Naive thymus-derived CD8-positive, alpha-beta T cell (primary cell): ENCODE results near the gene LEFTY1. TPM values are rescaled to one million over a fixed set of nuclear protein-coding genes. Genes with fewer than 3 reads are reported as not detected.
"Not testable (repeated sequence)": the region's sequence is repeated elsewhere in the genome, so short reads cannot be mapped to it uniquely, and the experiment has no call there.

Source experiments
- ATAC-seq, 2 donors: fragments of 150-1000 bp; cut with Tn5 transposase in 1 of 2; sonication (Bioruptor Pico), chemical (Tn5 transposase) in 1 of 2; 1 replicate in 1 of 2; 2 replicates in 1 of 2; pipeline ENCODE4 v1.10.0; 2021; ENCODE audit warnings: mild to moderate bottlenecking in 2 of 2, moderate library complexity in 2 of 2
- POLR2A ChIA-PET: fragments of 350-600 bp; sonication (Branson Sonifier 250); formaldehyde crosslinking; loops from one replicate; lab custom pipeline; 2021; ENCODE audit warnings: antibody characterized with exemption; lab: Charles Lee
- DNase-seq, 10 donors: peaks; one replicate each; pipeline versions ENCODE4 v3.0.0 to v3.0.0-alpha.2; 2020 to 2022
- H3K27ac Mint-ChIP-seq, 10 donors: one replicate each; pipeline ENCODE4 v1.8.0; 2020 to 2022; ENCODE audit warnings: mild to moderate bottlenecking in 10 of 10, mixed read lengths in 10 of 10, moderate library complexity in 4 of 10, inconsistent platforms in 1 of 10
- H3K27me3 Mint-ChIP-seq, 5 donors: one replicate each; pipeline ENCODE4 v1.8.0; 2021 to 2022; ENCODE audit warnings: mixed read lengths in 5 of 5
- H3K36me3 Mint-ChIP-seq, 3 donors: one replicate each; pipeline ENCODE4 v1.8.0; 2020 to 2022; ENCODE audit warnings: mixed read lengths in 3 of 3, mild to moderate bottlenecking in 2 of 3, inconsistent platforms in 1 of 3
- H3K4me1 Mint-ChIP-seq, 4 donors: one replicate each; pipeline ENCODE4 v1.8.0; 2021 to 2022; ENCODE audit warnings: mixed read lengths in 4 of 4
- H3K4me3 Mint-ChIP-seq, 10 donors: one replicate each; pipeline ENCODE4 v1.8.0; 2020 to 2022; ENCODE audit warnings: mild to moderate bottlenecking in 10 of 10, mixed read lengths in 10 of 10, moderate library complexity in 6 of 10, inconsistent platforms in 1 of 10
- H3K9me3 Mint-ChIP-seq, 9 donors: one replicate each; pipeline ENCODE4 v1.8.0; 2020 to 2022; ENCODE audit warnings: mixed read lengths in 9 of 9, mild to moderate bottlenecking in 3 of 9, inconsistent platforms in 1 of 9, moderate library complexity in 1 of 9
- polyA plus RNA-seq, 3 donors: library from polyadenylated mRNA; unstranded; fragments of 300-500 nt; fragmentation: Illumina TruSeq; gene quantifications; one replicate each; pipeline ENCODE4 v1.2.3, GENCODE V29; 2021
- total RNA-seq, 8 experiments: library from RNA in 2 of 8; stranded (reverse) in 2 of 8; gene quantifications; one replicate each; pipeline ENCODE4 v1.2.3 and lab custom pipeline; 2021 to 2026

LEFTY1 gene
- total and polyA plus RNA-seq, 5 experiments from 2014 or later: 0.22 TPM; not detected in 4

- Mint-ChIP-seq H3K27ac (peak overlapping the region; percentile 94 to 100 (median 97)), H3K4me1 (peaks cover 28 to 65% (median 61%) of the 10 kb centered on the region in 4 donors), H3K27me3 (no peaks in the 10 kb centered on the region), H3K36me3 (no peaks in the 10 kb centered on the region), H3K9me3 (no peaks in the 10 kb centered on the region), H3K4me3 (peak overlapping the region; percentile 59 to 89 (median 82))
- DNase-seq: peak in 1 of 10 donors; percentile 24
- POLR2A ChIA-PET: interaction anchor here (1.3 to 15.1 kb wide), 17 partner anchors 7 to 470 kb away, joined by 3 to 526 read pairs (median 14); partner anchors contain the start of genes H3-3A, LEFTY1, PYCR2 and SDE2
- no peak for ATAC-seq
Measured at GRCh38 chr1:225896494-225896893, 7.5 kb upstream of the LEFTY1 start.

GRCh38 chr1:225892307-225892706, 3.4 kb upstream of the LEFTY1 start:
- no peaks in the 10 kb centered on the region for H3K36me3 Mint-ChIP-seq
- H3K27ac Mint-ChIP-seq: no peak overlapping the region
- H3K4me1 Mint-ChIP-seq: peaks cover 11 to 55% (median 39%) of the 10 kb centered on the region in 4 donors
- no peaks in the 10 kb centered on the region for H3K9me3 Mint-ChIP-seq
- H3K4me3 Mint-ChIP-seq: no peak overlapping the region
- H3K27me3 Mint-ChIP-seq: no peaks in the 10 kb centered on the region
- ATAC-seq (no peak), DNase-seq (no peak)
- POLR2A ChIA-PET: interaction anchor here (1.3 to 15.1 kb wide), 2 partner anchors 14 to 32 kb away, joined by 3 to 526 read pairs; partner anchors contain the start of genes PYCR2 and TMEM63A

GRCh38 chr1:225891229-225891972, 2.5 kb upstream of the LEFTY1 start:
- Mint-ChIP-seq H3K4me3 (peak overlapping the region in 1 of 10 donors; percentile 19), H3K36me3 (no peaks in the 10 kb centered on the region), H3K4me1 (peaks cover 5 to 52% (median 30%) of the 10 kb centered on the region in 4 donors), H3K9me3 (no peaks in the 10 kb centered on the region), H3K27me3 (no peaks in the 10 kb centered on the region), H3K27ac (peak overlapping the region in 4 of 10 donors; percentile 19 to 59 (median 23))
- ATAC-seq (no peak), DNase-seq (no peak)
- POLR2A ChIA-PET: interaction anchor here (0.6 to 15.1 kb wide), 4 partner anchors 13 to 284 kb away, joined by 3 to 526 read pairs (median 4); partner anchors contain the start of genes PYCR2 and TMEM63A

- peak overlapping the region in 6 of 10 donors; percentile 24 to 83 (median 58) for H3K27ac Mint-ChIP-seq
- no peaks in the 10 kb centered on the region for H3K36me3 Mint-ChIP-seq
- DNase-seq (no peak), ATAC-seq (no peak)
- H3K4me3 Mint-ChIP-seq: no peak overlapping the region
- no peaks in the 10 kb centered on the region for H3K9me3 Mint-ChIP-seq
- POLR2A ChIA-PET: interaction anchor here (0.6 to 15.1 kb wide), 8 partner anchors 8 to 283 kb away, joined by 3 to 526 read pairs (median 4); partner anchors contain the start of genes H3-3A, PYCR2 and TMEM63A
- peaks cover 5 to 45% (median 24%) of the 10 kb centered on the region in 4 donors for H3K4me1 Mint-ChIP-seq
- no peaks in the 10 kb centered on the region for H3K27me3 Mint-ChIP-seq
Measured at GRCh38 chr1:225890346-225891228, 1.6 kb upstream of the LEFTY1 start.

GRCh38 chr1:225889743-225890142, 797 bp upstream of the LEFTY1 start:
- H3K36me3 Mint-ChIP-seq: no peaks in the 10 kb centered on the region
- H3K27me3 Mint-ChIP-seq: no peaks in the 10 kb centered on the region
- H3K27ac Mint-ChIP-seq: peak overlapping the region in 7 of 10 donors; percentile 1 to 75 (median 36)
- DNase-seq: no peak
- H3K4me3 Mint-ChIP-seq: no peak overlapping the region
- peaks cover 5 to 43% (median 22%) of the 10 kb centered on the region in 4 donors for H3K4me1 Mint-ChIP-seq
- H3K9me3 Mint-ChIP-seq: no peaks in the 10 kb centered on the region
- POLR2A ChIA-PET: interaction anchor here (0.9 to 15.1 kb wide), 6 partner anchors 9 to 172 kb away, joined by 3 to 526 read pairs (median 5); partner anchors contain the start of genes H3-3A, SRP9 and TMEM63A
- ATAC-seq: no peak

GRCh38 chr1:225888289-225888897, 553 bp downstream of the LEFTY1 start:
- no peaks in the 10 kb centered on the region for H3K9me3 Mint-ChIP-seq
- no peaks in the 10 kb centered on the region for H3K27me3 Mint-ChIP-seq
- POLR2A ChIA-PET: interaction anchor here (0.6 to 15.1 kb wide), 6 partner anchors 10 to 460 kb away, joined by 3 to 526 read pairs (median 5); partner anchors contain the start of genes H3-3A and TMEM63A
- ATAC-seq (no peak), DNase-seq (no peak)
- H3K4me3 Mint-ChIP-seq: peak overlapping the region in 1 of 10 donors; percentile 3
- peak overlapping the region in 3 of 10 donors; percentile 5 to 68 (median 29) for H3K27ac Mint-ChIP-seq
- no peaks in the 10 kb centered on the region for H3K36me3 Mint-ChIP-seq
- H3K4me1 Mint-ChIP-seq: peaks cover 10 to 38% (median 18%) of the 10 kb centered on the region in 4 donors

GRCh38 chr1:225887554-225888288, 1.2 kb downstream of the LEFTY1 start:
- H3K27ac Mint-ChIP-seq: peak overlapping the region in 3 of 10 donors; percentile 5 to 68 (median 29)
- POLR2A ChIA-PET: interaction anchor here (2.4 to 19.1 kb wide), 3 partner anchors 8 to 11 kb away, joined by 26 to 526 read pairs (median 526); partner anchors contain the start of genes LEFTY1 and TMEM63A
- H3K9me3 Mint-ChIP-seq: not testable (repeated sequence)

GRCh38 chr1:225887030-225887314, 2.0 kb downstream of the LEFTY1 start:
- no peaks in the 10 kb centered on the region for H3K36me3 Mint-ChIP-seq
- no peak overlapping the region for H3K4me3 Mint-ChIP-seq
- H3K4me1 Mint-ChIP-seq: peaks cover 10 to 42% (median 21%) of the 10 kb centered on the region in 4 donors
- DNase-seq (no peak), ATAC-seq (no peak)
- H3K27ac Mint-ChIP-seq: peak overlapping the region in 1 of 10 donors; percentile 34
- no peaks in the 10 kb centered on the region for H3K9me3 Mint-ChIP-seq
- no peaks in the 10 kb centered on the region for H3K27me3 Mint-ChIP-seq
- POLR2A ChIA-PET: interaction anchor here (19.1 kb wide), 1 partner anchor 9 kb away, joined by 526 read pairs; the partner anchor contains the start of gene LEFTY1

More at GRCh38 chr1:225887554-225888288, 1.2 kb downstream of the LEFTY1 start:
- DNase-seq, H3K36me3 Mint-ChIP-seq, ATAC-seq, H3K27me3 Mint-ChIP-seq: not testable (repeated sequence)
- H3K4me1 Mint-ChIP-seq: peaks cover 10 to 42% (median 21%) of the 10 kb centered on the region in 4 donors
- peak overlapping the region in 1 of 10 donors; percentile 3 for H3K4me3 Mint-ChIP-seq

GRCh38 chr1:225886159-225887029, 2.6 kb downstream of the LEFTY1 start:
- ATAC-seq (no peak), DNase-seq (no peak)
- Mint-ChIP-seq H3K4me1 (peaks cover 9 to 39% (median 20%) of the 10 kb centered on the region in 4 donors), H3K4me3 (no peak overlapping the region), H3K27ac (peak overlapping the region in 2 of 10 donors; percentile 24 to 27), H3K9me3 (no peaks in the 10 kb centered on the region), H3K36me3 (no peaks in the 10 kb centered on the region), H3K27me3 (no peaks in the 10 kb centered on the region)
- POLR2A ChIA-PET: interaction anchor here (12.4 to 19.1 kb wide), 2 partner anchors 9 to 23 kb away, joined by 180 to 526 read pairs; partner anchors contain the start of gene LEFTY1

GRCh38 chr1:225885336-225885735, 3.6 kb downstream of the LEFTY1 start:
- DNase-seq (no peak), ATAC-seq (no peak)
- no peaks in the 10 kb centered on the region for H3K36me3 Mint-ChIP-seq
- peaks cover 5 to 42% (median 24%) of the 10 kb centered on the region in 4 donors for H3K4me1 Mint-ChIP-seq
- peak overlapping the region in 1 of 10 donors; percentile 41 for H3K4me3 Mint-ChIP-seq
- H3K27me3 Mint-ChIP-seq: no peaks in the 10 kb centered on the region
- no peak overlapping the region for H3K27ac Mint-ChIP-seq
- no peaks in the 10 kb centered on the region for H3K9me3 Mint-ChIP-seq
- POLR2A ChIA-PET: interaction anchor here (6.0 to 19.1 kb wide), 3 partner anchors 10 to 36 kb away, joined by 94 to 526 read pairs (median 180); partner anchors contain the start of genes LEFTY1 and PYCR2
